Caco-2 (cell line): ENCODE results near the gene PITPNB. TPM values are rescaled to one million over a fixed set of nuclear protein-coding genes. Genes with fewer than 3 reads are reported as not detected.

Experiments used
- BruUV-seq: library from RNA; stranded (reverse); fragments of 400-500 nt; replicated peaks from 2 replicates; lab custom pipeline; 2021; lab: Mats Ljungman, UMichigan
- CTCF ChIA-PET: fragments of 300-600 bp; sonication (Branson Sonifier 250); formaldehyde crosslinking; loops from one replicate; lab custom pipeline; 2022; ENCODE audit warnings: antibody characterized with exemption; lab: Charles Lee
- POLR2A ChIA-PET: fragments of 300-600 bp; sonication (Branson Sonifier 250); formaldehyde crosslinking; loops from one replicate; lab custom pipeline; 2022; ENCODE audit warnings: antibody characterized with exemption; lab: Charles Lee
- DNase-seq, 2 experiments: peaks; one replicate each; pipeline versions ENCODE4 v3.0.0 to v3.0.0-alpha.2; 2020 to 2022
- H3K27me3 ChIP-seq: replicated peaks from 2 replicates; pipeline ENCODE4 v1.6.0; 2011; ENCODE audit warnings: low read length; ENCODE audit not compliant: control insufficient read depth, insufficient read depth
- H3K36me3 ChIP-seq: 2 replicates; pipeline ENCODE4 v1.5.1; 2011; ENCODE audit warnings: low read length; ENCODE audit not compliant: control insufficient read depth, insufficient read depth
- H3K4me1 ChIP-seq: fragments of 250-450 bp; sonication (Bioruptor Pico); 2 replicates; pipeline ENCODE4 v1.5.1; 2020; ENCODE audit warnings: mild to moderate bottlenecking
- H3K4me3 ChIP-seq: 2 replicates; pipeline ENCODE4 v1.5.1; 2011; ENCODE audit warnings: low read depth, mild to moderate bottlenecking, control low read depth, low read length
- H3K9me3 ChIP-seq: fragments of 250-450 bp; sonication (Bioruptor Pico); 2 replicates; pipeline ENCODE4 v1.5.1; 2020; ENCODE audit warnings: mild to moderate bottlenecking, moderate library complexity
- H3K27ac Mint-ChIP-seq: one replicate; pipeline ENCODE4 v1.8.0; 2022; ENCODE audit warnings: mixed read lengths; ENCODE audit not compliant: unreplicated experiment
- H3K27me3 Mint-ChIP-seq: one replicate; pipeline ENCODE4 v1.8.0; 2022; ENCODE audit warnings: mixed read lengths; ENCODE audit not compliant: insufficient read depth, unreplicated experiment
- H3K36me3 Mint-ChIP-seq: one replicate; pipeline ENCODE4 v1.8.0; 2022; ENCODE audit warnings: mild to moderate bottlenecking, mixed read lengths; ENCODE audit not compliant: insufficient read depth, unreplicated experiment
- H3K4me1 Mint-ChIP-seq: one replicate; pipeline ENCODE4 v1.8.0; 2022; ENCODE audit warnings: low read depth, mixed read lengths; ENCODE audit not compliant: unreplicated experiment
- H3K4me3 Mint-ChIP-seq: one replicate; pipeline ENCODE4 v1.8.0; 2022; ENCODE audit warnings: mild to moderate bottlenecking, moderate library complexity, mixed read lengths; ENCODE audit not compliant: unreplicated experiment
- H3K9me3 Mint-ChIP-seq: one replicate; pipeline ENCODE4 v1.8.0; 2022; ENCODE audit warnings: mixed read lengths; ENCODE audit not compliant: unreplicated experiment
- intact Hi-C: fragments of 100-400 bp; cut with micrococcal nuclease; formaldehyde crosslinking; loops from one replicate; pipeline ENCODE4 v1.10.0; 2022; ENCODE audit not compliant: unreplicated experiment
- total RNA-seq: library from RNA; stranded (reverse); gene quantifications from 2 replicates; pipeline ENCODE4 v1.2.3, GENCODE V29; 2022
- TF ChIP-seq, protein P1 (sequence below), 2 experiments: fragments of 200-600 bp in 1 of 2; IDR thresholded peaks; 1 replicate in 1 of 2; 2 replicates in 1 of 2; pipeline versions ENCODE4 v1.5.1 to v1.8.0; 2011 to 2022; ENCODE audit warnings: antibody characterized with exemption in 1 of 2, control low read depth in 1 of 2, inconsistent platforms in 1 of 2, low read depth in 1 of 2, low read length in 1 of 2, mild to moderate bottlenecking in 1 of 2, moderate library complexity in 1 of 2; ENCODE audit not compliant: insufficient read depth in 1 of 2, severe bottlenecking in 1 of 2, unreplicated experiment in 1 of 2

PITPNB gene
- total RNA-seq, 1 experiment from 2014 or later, result 81.7 TPM

GRCh38 chr22:27934069-27934468 lies 15.0 kb upstream of the PITPNB start:
- no peaks in the 10 kb centered on the region for H3K27me3 Mint-ChIP-seq
- no TSS peak for BruUV-seq
- ChIA-PET CTCF (no interaction called here), POLR2A (no interaction called here)
- Histone ChIP-seq H3K36me3 (no peaks in the 10 kb centered on the region), H3K27me3 (no peaks in the 10 kb centered on the region), H3K9me3 (no peaks in the 10 kb centered on the region), H3K4me1 (no peaks in the 10 kb centered on the region), H3K4me3 (no peak overlapping the region)
- intact Hi-C loops, result no loop called here
- peaks cover 6% of the 10 kb centered on the region for H3K4me1 Mint-ChIP-seq
- no peak for DNase-seq
- no peak overlapping the region for H3K27ac Mint-ChIP-seq
- no peak overlapping the region for H3K4me3 Mint-ChIP-seq
- H3K9me3 Mint-ChIP-seq, result no peaks in the 10 kb centered on the region
- TF ChIP-seq, protein P1, sequence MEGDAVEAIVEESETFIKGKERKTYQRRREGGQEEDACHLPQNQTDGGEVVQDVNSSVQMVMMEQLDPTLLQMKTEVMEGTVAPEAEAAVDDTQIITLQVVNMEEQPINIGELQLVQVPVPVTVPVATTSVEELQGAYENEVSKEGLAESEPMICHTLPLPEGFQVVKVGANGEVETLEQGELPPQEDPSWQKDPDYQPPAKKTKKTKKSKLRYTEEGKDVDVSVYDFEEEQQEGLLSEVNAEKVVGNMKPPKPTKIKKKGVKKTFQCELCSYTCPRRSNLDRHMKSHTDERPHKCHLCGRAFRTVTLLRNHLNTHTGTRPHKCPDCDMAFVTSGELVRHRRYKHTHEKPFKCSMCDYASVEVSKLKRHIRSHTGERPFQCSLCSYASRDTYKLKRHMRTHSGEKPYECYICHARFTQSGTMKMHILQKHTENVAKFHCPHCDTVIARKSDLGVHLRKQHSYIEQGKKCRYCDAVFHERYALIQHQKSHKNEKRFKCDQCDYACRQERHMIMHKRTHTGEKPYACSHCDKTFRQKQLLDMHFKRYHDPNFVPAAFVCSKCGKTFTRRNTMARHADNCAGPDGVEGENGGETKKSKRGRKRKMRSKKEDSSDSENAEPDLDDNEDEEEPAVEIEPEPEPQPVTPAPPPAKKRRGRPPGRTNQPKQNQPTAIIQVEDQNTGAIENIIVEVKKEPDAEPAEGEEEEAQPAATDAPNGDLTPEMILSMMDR (IDR thresholded peaks at IDR 0.05; ENCODE audit: insufficient read depth in 1 of 2, low read depth in 1 of 2, low read length in 1 of 2, severe bottlenecking in 1 of 2, unreplicated experiment in 1 of 2), result no peak
- H3K36me3 Mint-ChIP-seq, result no peaks in the 10 kb centered on the region

- H3K4me3 Mint-ChIP-seq, result no peak overlapping the region
- no peak for DNase-seq
- Histone ChIP-seq H3K4me3 (no peak overlapping the region), H3K9me3 (no peaks in the 10 kb centered on the region), H3K4me1 (no peaks in the 10 kb centered on the region), H3K27me3 (no peaks in the 10 kb centered on the region), H3K36me3 (no peaks in the 10 kb centered on the region)
- intact Hi-C loops, result no loop called here
- H3K27ac Mint-ChIP-seq, result no peak overlapping the region
- no peaks in the 10 kb centered on the region for H3K27me3 Mint-ChIP-seq
- H3K36me3 Mint-ChIP-seq, result no peaks in the 10 kb centered on the region
- no peaks in the 10 kb centered on the region for H3K9me3 Mint-ChIP-seq
- H3K4me1 Mint-ChIP-seq, result peaks cover 6% of the 10 kb centered on the region
- no TSS peak for BruUV-seq
- ChIA-PET POLR2A (no interaction called here), CTCF (no interaction called here)
- TF ChIP-seq, protein P1 (IDR thresholded peaks at IDR 0.05; ENCODE audit: insufficient read depth in 1 of 2, low read depth in 1 of 2, low read length in 1 of 2, severe bottlenecking in 1 of 2, unreplicated experiment in 1 of 2), result no peak
Observed at GRCh38 chr22:27933186-27933983, 14.3 kb upstream of the PITPNB start.

GRCh38 chr22:27930331-27931060 lies 11.4 kb upstream of the PITPNB start:
- POLR2A ChIA-PET, result no interaction called here
- intact Hi-C loops, result no loop called here
- H3K27ac Mint-ChIP-seq, result no peak overlapping the region

More at GRCh38 chr22:27930331-27931060, 11.4 kb upstream of the PITPNB start:
- no peaks in the 10 kb centered on the region for H3K4me1 ChIP-seq
- H3K36me3 ChIP-seq, result no peaks in the 10 kb centered on the region
- H3K9me3 ChIP-seq, result peaks cover 4% of the 10 kb centered on the region; the same call in 1 of the 2 replicates
- no peaks in the 10 kb centered on the region for H3K36me3 Mint-ChIP-seq
- no peaks in the 10 kb centered on the region for H3K27me3 Mint-ChIP-seq
- H3K4me3 ChIP-seq, result no peak overlapping the region
- no peaks in the 10 kb centered on the region for H3K27me3 ChIP-seq
- H3K4me1 Mint-ChIP-seq, result peaks cover 6% of the 10 kb centered on the region
- CTCF ChIA-PET, result no interaction called here
- no TSS peak for BruUV-seq
- H3K4me3 Mint-ChIP-seq, result no peak overlapping the region
- DNase-seq, result no peak
- TF ChIP-seq, protein P1 (IDR thresholded peaks at IDR 0.05; ENCODE audit: insufficient read depth in 1 of 2, low read depth in 1 of 2, low read length in 1 of 2, severe bottlenecking in 1 of 2, unreplicated experiment in 1 of 2), result no peak
- no peaks in the 10 kb centered on the region for H3K9me3 Mint-ChIP-seq
